RWPE1 (cell line): ENCODE data around the gene XG.
"Not testable (repeated sequence)": the region's sequence is repeated elsewhere in the genome, so short reads cannot be mapped to it uniquely, and the experiment has no call there.

Experiments used
- CTCF ChIA-PET: fragments of 350-600 bp; sonication (Branson Sonifier 250); formaldehyde crosslinking; extraction: SDS; loops from one replicate; lab custom pipeline; 2021; lab: Yijun Ruan, JAX
- POLR2A ChIA-PET: fragments of 400-600 bp; formaldehyde crosslinking; extraction: SDS; loops from one replicate; lab custom pipeline; 2020; ENCODE audit warnings: antibody characterized with exemption; ENCODE audit not compliant: low non-redundant PET; lab: Yijun Ruan, JAX
- DNase-seq: peaks from one replicate; pipeline ENCODE4 v3.0.0; 2012; ENCODE audit warnings: low spot score
- H3K27ac ChIP-seq: fragments of 450-650 bp; 2 replicates; pipeline ENCODE4 v1.5.1; 2017
- TF ChIP-seq, protein P1 (sequence below): fragments of 450-650 bp; conservative IDR thresholded peaks from 2 replicates; pipeline ENCODE4 v1.5.1; 2017; ENCODE audit warnings: low read depth, mild to moderate bottlenecking

The XG gene

DNA sequence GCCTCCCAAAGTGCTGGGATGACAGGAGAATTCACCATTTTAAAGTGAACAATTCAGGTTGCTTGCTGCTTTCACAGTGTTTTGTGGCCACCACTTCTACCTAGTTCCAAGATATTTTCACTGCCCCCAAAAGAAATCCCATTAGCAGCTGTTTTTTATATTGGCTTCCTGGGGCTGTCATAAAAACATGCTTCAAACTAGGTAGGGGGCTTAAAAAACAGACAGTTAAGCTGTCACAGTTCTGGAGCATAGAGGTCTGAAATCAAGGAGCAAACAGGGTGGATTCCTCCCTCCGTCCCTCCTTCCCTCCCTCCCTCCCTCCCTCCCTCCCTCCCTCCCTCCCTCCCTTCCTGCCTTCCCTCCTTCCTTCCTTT is 3.0 kb upstream of the XG start:
- ChIA-PET CTCF (no interaction called here), POLR2A (no interaction called here)
- DNase-seq, result no peak
- TF ChIP-seq, protein P1, sequence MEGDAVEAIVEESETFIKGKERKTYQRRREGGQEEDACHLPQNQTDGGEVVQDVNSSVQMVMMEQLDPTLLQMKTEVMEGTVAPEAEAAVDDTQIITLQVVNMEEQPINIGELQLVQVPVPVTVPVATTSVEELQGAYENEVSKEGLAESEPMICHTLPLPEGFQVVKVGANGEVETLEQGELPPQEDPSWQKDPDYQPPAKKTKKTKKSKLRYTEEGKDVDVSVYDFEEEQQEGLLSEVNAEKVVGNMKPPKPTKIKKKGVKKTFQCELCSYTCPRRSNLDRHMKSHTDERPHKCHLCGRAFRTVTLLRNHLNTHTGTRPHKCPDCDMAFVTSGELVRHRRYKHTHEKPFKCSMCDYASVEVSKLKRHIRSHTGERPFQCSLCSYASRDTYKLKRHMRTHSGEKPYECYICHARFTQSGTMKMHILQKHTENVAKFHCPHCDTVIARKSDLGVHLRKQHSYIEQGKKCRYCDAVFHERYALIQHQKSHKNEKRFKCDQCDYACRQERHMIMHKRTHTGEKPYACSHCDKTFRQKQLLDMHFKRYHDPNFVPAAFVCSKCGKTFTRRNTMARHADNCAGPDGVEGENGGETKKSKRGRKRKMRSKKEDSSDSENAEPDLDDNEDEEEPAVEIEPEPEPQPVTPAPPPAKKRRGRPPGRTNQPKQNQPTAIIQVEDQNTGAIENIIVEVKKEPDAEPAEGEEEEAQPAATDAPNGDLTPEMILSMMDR, result no peak
- H3K27ac ChIP-seq, result peak overlapping the region; percentile 77

DNA sequence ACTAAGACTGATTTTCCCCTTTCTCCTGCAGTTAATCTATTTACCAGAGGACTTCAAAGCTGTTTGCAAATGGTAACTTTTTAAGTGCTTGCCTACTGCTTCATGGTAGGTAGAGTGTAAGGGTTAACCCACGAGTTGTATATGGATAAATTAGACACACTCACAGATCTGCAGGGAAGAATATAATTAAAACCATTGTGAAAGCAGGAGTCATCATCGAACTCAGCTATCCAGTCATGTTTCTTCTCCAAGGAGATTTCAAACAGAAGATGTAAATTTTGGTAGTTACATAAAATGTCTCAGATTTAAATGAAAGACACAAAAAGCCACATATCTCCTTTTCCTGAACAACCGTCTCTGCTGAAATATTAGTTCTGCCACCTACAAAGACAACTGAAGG is 549 bp upstream of the XG start:
- H3K27ac ChIP-seq, result no peak overlapping the region
- TF ChIP-seq, protein P1, result no peak
- CTCF ChIA-PET, result no interaction called here
- POLR2A ChIA-PET, result no interaction called here
- DNase-seq, result no peak

DNA sequence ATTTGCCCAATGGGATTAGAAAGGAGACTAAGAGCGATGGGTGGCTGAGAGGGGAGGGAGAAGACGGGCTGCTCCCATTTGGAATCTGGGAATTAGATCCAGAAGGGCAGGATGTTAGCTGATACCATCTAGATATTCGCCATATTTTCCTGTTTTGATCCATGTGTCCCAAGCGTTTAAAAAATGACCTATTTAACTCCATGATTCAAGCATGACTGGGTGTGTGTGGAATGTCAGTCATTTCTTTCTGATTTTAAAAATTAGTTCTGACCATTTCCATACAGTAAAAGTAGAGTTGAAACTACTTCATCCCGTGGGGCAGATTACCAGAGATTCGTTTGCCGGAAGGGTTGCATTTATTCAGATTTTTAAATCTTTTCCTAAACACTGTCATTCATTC is 601 bp downstream of the XG start:
- DNase-seq, H3K27ac ChIP-seq, CTCF ChIA-PET, POLR2A ChIA-PET: not testable (repeated sequence)

DNA sequence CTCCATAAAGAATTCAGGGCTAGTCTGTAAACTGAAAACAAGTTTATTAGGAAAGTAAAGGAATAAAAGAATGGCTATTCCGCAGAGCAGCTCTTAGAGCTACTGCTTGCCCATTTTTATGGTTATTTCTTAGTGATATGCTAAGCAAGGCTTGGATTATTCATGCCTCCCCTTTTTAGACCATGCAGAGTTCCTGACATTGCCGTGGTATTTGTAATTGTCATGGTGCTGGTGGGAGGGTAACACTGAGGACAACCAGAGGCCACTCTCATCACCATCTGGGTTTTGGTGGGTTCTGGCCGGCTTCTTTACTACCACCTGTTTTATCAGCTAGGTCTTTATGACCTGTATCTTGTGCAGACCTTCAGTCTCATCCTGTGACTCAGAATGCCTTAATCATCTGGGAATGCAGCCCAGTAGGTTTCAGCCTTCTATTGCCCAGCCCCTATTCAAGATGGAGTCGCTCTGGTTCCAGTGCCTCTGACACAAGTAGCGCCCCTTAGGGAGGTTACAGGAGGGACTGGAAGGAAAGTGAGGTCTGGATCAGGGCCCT is 3.4 kb downstream of the XG start:
- H3K27ac ChIP-seq, DNase-seq, POLR2A ChIA-PET, CTCF ChIA-PET: not testable (repeated sequence)

DNA sequence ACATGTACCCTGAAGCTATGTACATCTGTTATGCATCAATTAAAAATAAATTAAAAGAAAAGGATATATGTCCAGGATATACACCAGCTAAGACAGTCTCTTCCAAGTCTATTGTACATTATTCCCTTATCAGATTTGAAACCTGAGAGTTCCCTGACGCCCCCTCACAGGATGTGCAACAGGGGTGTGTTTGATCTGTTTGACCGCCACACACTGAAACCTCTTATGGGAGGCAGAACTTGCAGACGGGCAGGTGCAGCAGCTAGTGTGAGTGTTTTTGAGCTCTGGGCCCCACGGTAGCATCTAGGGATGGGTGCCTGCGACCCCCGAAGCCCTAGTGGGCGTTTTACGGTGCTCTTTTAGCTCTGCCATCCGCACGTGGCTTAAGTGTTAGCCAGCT is 4.7 kb downstream of the XG start:
- POLR2A ChIA-PET, result no interaction called here
- TF ChIP-seq, protein P1, result no peak
- CTCF ChIA-PET, result no interaction called here
- no peak overlapping the region for H3K27ac ChIP-seq
- no peak for DNase-seq

DNA sequence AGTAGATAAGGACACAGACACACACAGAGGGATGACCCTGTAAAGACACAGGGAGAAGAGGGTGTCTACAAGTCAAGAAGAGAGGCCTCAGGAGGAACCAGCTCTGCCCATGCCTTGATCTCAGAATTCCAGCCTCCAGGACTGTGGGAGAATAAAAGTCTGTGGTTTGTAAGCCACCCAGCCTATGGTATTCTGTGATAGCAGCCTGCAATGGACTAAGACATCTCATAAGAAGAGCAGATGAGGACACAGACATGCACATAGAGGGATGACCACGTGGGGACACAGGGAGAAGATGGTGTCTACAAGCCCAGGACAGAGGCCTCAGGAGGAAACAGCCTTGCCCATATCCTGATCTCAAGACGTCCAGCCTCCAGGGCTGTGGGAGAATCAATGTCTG is 9.4 kb downstream of the XG start:
- TF ChIP-seq, protein P1, result no peak
- CTCF ChIA-PET, result no interaction called here
- no peak for DNase-seq
- POLR2A ChIA-PET, result no interaction called here
- H3K27ac ChIP-seq, result no peak overlapping the region

DNA sequence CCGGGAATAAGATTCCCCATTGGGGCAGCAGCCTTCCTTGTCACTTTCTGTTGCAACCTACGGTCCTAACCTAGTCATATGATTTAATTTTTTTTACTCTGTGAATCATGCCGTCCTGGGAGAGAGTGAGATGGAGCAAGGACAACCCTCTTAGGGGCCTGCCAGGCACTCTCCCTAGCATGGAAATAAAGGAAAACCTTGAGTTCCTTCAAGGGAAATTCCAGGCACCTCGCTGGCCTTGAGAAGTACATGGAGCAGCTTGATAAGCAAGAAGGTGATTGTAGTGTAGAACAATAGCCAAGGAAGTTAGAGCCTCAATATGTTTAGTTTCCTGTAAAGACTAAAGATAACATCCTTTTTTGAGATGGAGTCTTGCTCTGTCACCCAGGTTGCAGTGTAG is 10.8 kb downstream of the XG start:
- POLR2A ChIA-PET, H3K27ac ChIP-seq, DNase-seq, CTCF ChIA-PET: not testable (repeated sequence)

DNA sequence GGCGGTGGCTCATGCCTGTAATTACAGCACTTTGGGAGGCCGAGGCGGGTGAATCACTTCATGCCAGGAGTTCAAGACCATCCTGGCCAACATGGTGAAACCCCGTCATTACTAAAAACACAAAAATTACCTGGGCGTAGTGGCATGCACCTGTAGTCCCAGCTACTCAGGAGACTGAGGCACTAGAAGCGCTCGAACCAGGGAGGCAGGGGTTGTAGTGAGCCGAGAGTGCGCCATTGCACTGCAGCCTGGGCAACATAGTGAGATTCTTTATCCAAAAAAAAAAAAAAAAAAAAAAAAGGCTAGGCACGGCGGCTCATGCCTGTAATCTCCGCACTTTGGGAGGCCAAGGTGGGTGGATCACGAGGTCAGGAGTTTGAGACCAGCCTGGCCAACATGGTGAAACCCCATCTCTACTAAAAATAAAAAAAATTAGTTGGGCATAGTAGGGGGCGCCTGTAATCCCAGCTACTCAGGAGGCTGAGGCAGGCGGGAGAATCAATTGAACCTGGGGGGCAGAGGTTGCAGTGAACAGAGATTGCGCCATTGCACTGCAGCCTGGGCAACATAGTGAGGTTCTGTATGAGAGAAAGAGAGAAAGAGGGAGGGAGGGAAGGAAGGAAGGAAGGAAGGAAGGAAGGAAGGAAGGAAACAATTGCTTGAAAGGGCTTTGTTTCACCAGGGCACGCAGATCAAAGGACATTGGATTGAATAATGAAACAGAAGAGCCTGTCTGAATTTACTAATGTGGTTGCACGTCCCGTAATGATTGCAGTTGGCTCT is 13.1 kb downstream of the XG start:
- CTCF ChIA-PET, H3K27ac ChIP-seq, POLR2A ChIA-PET, DNase-seq: not testable (repeated sequence)

DNA sequence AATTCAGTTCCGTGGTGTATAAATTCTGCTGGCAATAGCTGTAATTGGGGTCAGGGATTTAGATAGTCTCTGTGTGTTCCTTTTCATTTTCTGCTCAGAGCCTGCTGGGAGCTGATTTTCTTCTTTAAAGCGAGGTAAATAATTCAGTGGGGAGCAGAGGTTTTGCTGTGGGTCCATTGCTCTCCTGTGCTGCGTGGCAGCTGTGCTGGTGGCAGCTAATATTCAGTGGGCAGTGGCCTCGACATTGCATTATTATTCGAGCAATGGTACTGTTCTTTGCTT is 13.7 kb downstream of the XG start:
- no peak overlapping the region for H3K27ac ChIP-seq
- ChIA-PET CTCF (no interaction called here), POLR2A (no interaction called here)
- TF ChIP-seq, protein P1, result no peak
- no peak for DNase-seq
